HCT116 (cell line): ENCODE data around the gene MXD3. TPM values are rescaled to one million over a fixed set of nuclear protein-coding genes. Genes with fewer than 3 reads are reported as not detected.

Source experiments
- ATAC-seq: fragments of 200-7000 bp; cut with Tn5 transposase; 2 replicates; pipeline ENCODE4 v1.9.1; 2020; ENCODE audit warnings: mild to moderate bottlenecking, moderate library complexity
- BruUV-seq: library from RNA; stranded (reverse); fragments of 400-500 nt; replicated peaks from 2 replicates; lab custom pipeline; 2021; lab: Mats Ljungman, UMichigan
- CTCF ChIA-PET: fragments of 300-600 bp; sonication (Branson Sonifier 250); formaldehyde crosslinking; loops from one replicate; lab custom pipeline; 2021; ENCODE audit warnings: antibody characterized with exemption; lab: Charles Lee
- POLR2A ChIA-PET: fragments of 300-600, 350-600 bp; sonication (Branson Sonifier 250); formaldehyde crosslinking; loops from one replicate; lab custom pipeline; 2021; ENCODE audit warnings: antibody characterized with exemption; lab: Charles Lee
- RAD21 ChIA-PET, 2 experiments: fragments of 300-600 bp; sonication (Branson Sonifier 250); formaldehyde crosslinking; loops; one replicate each; lab custom pipeline; 2023; ENCODE audit warnings: low total read pairs in 2 of 2; ENCODE audit not compliant: uncharacterized antibody in 2 of 2, unreplicated experiment in 2 of 2, low non-redundant PET in 1 of 2; lab: Charles Lee
- DNase-seq: peaks from one replicate; pipeline ENCODE4 v3.0.0-alpha.2; 2010; ENCODE audit warnings: low read depth, low spot score
- H2AFZ ChIP-seq: fragments of 200-600 bp; shearing (Covaris generic), sonication (generic); 2 replicates; pipeline ENCODE4 v1.6.1; 2017; ENCODE audit warnings: low read depth, mixed run types, mixed read lengths, antibody characterized with exemption, low read length; ENCODE audit not compliant: poor library complexity, severe bottlenecking
- H3K27ac ChIP-seq: 2 replicates; pipeline ENCODE4 v1.5.1; 2012; ENCODE audit warnings: low read depth, low read length
- H3K27me3 ChIP-seq: fragments of 200-600 bp; sonication (generic); 2 replicates; pipeline ENCODE4 v1.6.1; 2016; ENCODE audit warnings: mixed run types, low read length, mixed read lengths; ENCODE audit not compliant: insufficient read depth
- H3K36me3 ChIP-seq, 2 experiments: fragments of 200-500 bp in 1 of 2; fragments of 200-600 bp in 1 of 2; sonication (Bioruptor generic) in 1 of 2; sonication (generic) in 1 of 2; 2 replicates each; pipeline versions ENCODE4 v1.5.1 to v1.6.1; 2014 to 2016; ENCODE audit warnings: low read length in 2 of 2, inconsistent platforms in 1 of 2, mixed read lengths in 1 of 2, mixed run types in 1 of 2; ENCODE audit not compliant: insufficient read depth in 2 of 2, control insufficient read depth in 1 of 2
- H3K4me1 ChIP-seq, 2 experiments: fragments of 200-600 bp in 1 of 2; sonication (generic) in 1 of 2; 2 replicates each; pipeline versions ENCODE4 v1.5.1 to v1.6.1; 2012 to 2017; ENCODE audit warnings: low read length in 2 of 2, inconsistent platforms in 1 of 2, mild to moderate bottlenecking in 1 of 2, mixed read lengths in 1 of 2, mixed run types in 1 of 2, moderate library complexity in 1 of 2; ENCODE audit not compliant: insufficient read depth in 2 of 2, control insufficient read depth in 1 of 2
- H3K4me2 ChIP-seq: fragments of 200-600 bp; sonication (generic); 2 replicates; pipeline ENCODE4 v1.6.1; 2017; ENCODE audit warnings: mixed run types, low read length, mixed read lengths
- H3K4me3 ChIP-seq, 2 experiments: fragments of 200-600 bp in 1 of 2; sonication (generic) in 1 of 2; replicated peaks in 1 of 2; 2 replicates each; pipeline ENCODE4 v1.5.1; 2011 to 2016; ENCODE audit warnings: low read length in 2 of 2, control low read depth in 1 of 2, low read depth in 1 of 2, mild to moderate bottlenecking in 1 of 2, mixed read lengths in 1 of 2, mixed run types in 1 of 2
- H3K79me2 ChIP-seq: fragments of 200-600 bp; sonication (generic); 2 replicates; pipeline ENCODE4 v1.6.1; 2017; ENCODE audit warnings: mild to moderate bottlenecking, mixed run types, low read length, moderate library complexity, mixed read lengths; ENCODE audit not compliant: insufficient read depth
- H3K9ac ChIP-seq: fragments of 200-600 bp; sonication (generic); 2 replicates; pipeline ENCODE4 v1.6.1; 2016; ENCODE audit warnings: low read length, mixed read lengths
- H3K9me2 ChIP-seq: fragments of 200-600 bp; sonication (generic), shearing (Covaris generic); 2 replicates; pipeline ENCODE4 v1.6.1; 2017; ENCODE audit warnings: mixed run types, mild to moderate bottlenecking, moderate library complexity; ENCODE audit not compliant: insufficient read depth
- H3K9me3 ChIP-seq, 2 experiments: fragments of 200-500 bp in 1 of 2; fragments of 200-600 bp in 1 of 2; sonication (Bioruptor generic) in 1 of 2; sonication (generic) in 1 of 2; 2 replicates each; pipeline ENCODE4 v1.6.1; 2014 to 2017; ENCODE audit warnings: low read length in 2 of 2, mixed read lengths in 2 of 2, inconsistent platforms in 1 of 2, low read depth in 1 of 2, mild to moderate bottlenecking in 1 of 2, mixed run types in 1 of 2, moderate library complexity in 1 of 2; ENCODE audit not compliant: control insufficient read depth in 1 of 2, insufficient read depth in 1 of 2
- H4K20me1 ChIP-seq: fragments of 200-600 bp; sonication (generic), shearing (Covaris generic); 2 replicates; pipeline ENCODE4 v1.6.1; 2017; ENCODE audit warnings: mixed run types, mild to moderate bottlenecking, moderate library complexity; ENCODE audit not compliant: insufficient read depth
- ATF3 ChIP-seq: IDR thresholded peaks from 2 replicates; pipeline ENCODE4 v1.6.1; 2012
- CBX3 ChIP-seq: IDR thresholded peaks from 2 replicates; pipeline ENCODE4 v1.6.1; 2012; ENCODE audit warnings: low read depth
- CEBPB ChIP-seq: IDR thresholded peaks from 2 replicates; pipeline ENCODE4 v1.6.1; 2012; ENCODE audit warnings: low read depth
- CTCF ChIP-seq, 3 experiments: fragments of 200-600 bp in 1 of 3; sonication (generic) in 1 of 3; IDR thresholded peaks in 2 of 3; conservative IDR thresholded peaks in 1 of 3; 2 replicates each; pipeline ENCODE4 v1.5.1; 2012 to 2017; ENCODE audit warnings: low read depth in 2 of 3, low read length in 2 of 3, antibody characterized with exemption in 1 of 3, borderline replicate concordance in 1 of 3, control low read depth in 1 of 3, mild to moderate bottlenecking in 1 of 3, mixed read lengths in 1 of 3, mixed run types in 1 of 3, moderate library complexity in 1 of 3; ENCODE audit not compliant: insufficient read depth in 1 of 3
- EGR1 ChIP-seq: IDR thresholded peaks from 2 replicates; pipeline ENCODE4 v1.6.1; 2012; ENCODE audit warnings: low read depth
- ELF1 ChIP-seq: IDR thresholded peaks from 2 replicates; pipeline ENCODE4 v1.6.1; 2012; ENCODE audit warnings: low read depth, borderline replicate concordance
- FOSL1 ChIP-seq: IDR thresholded peaks from 2 replicates; pipeline ENCODE4 v1.6.1; 2012; ENCODE audit warnings: low read depth
- JUND ChIP-seq: IDR thresholded peaks from 2 replicates; pipeline ENCODE4 v1.6.1; 2012
- POLR2A ChIP-seq: IDR thresholded peaks from 2 replicates; pipeline ENCODE4 v1.7.0; 2011; ENCODE audit warnings: borderline replicate concordance; ENCODE audit not compliant: insufficient read depth, insufficient read length; ENCODE audit errors: extremely low read depth
- POLR2AphosphoS5 ChIP-seq: IDR thresholded peaks from 2 replicates; pipeline ENCODE4 v1.6.1; 2011; ENCODE audit warnings: mild to moderate bottlenecking, low read depth, low read length, moderate library complexity
- RAD21 ChIP-seq: IDR thresholded peaks from 2 replicates; pipeline ENCODE4 v1.6.1; 2012; ENCODE audit warnings: low read depth, mild to moderate bottlenecking
- REST ChIP-seq: IDR thresholded peaks from 2 replicates; pipeline ENCODE4 v1.6.1; 2012; ENCODE audit warnings: low read depth
- SIN3A ChIP-seq: IDR thresholded peaks from 2 replicates; pipeline ENCODE4 v1.6.1; 2012; ENCODE audit warnings: low read depth
- SP1 ChIP-seq: IDR thresholded peaks from 2 replicates; pipeline ENCODE4 v1.6.1; 2012; ENCODE audit warnings: low read depth
- SRF ChIP-seq: IDR thresholded peaks from 2 replicates; pipeline ENCODE4 v1.6.1; 2012; ENCODE audit warnings: low read depth
- TCF7L2 ChIP-seq: IDR thresholded peaks from 2 replicates; pipeline ENCODE4 v1.7.0; 2011; ENCODE audit warnings: borderline replicate concordance, inconsistent platforms; ENCODE audit not compliant: insufficient read depth, insufficient read length; ENCODE audit errors: extremely low read depth
- YY1 ChIP-seq: IDR thresholded peaks from 2 replicates; pipeline ENCODE4 v1.6.1; 2011; ENCODE audit warnings: low read length, low read depth, moderate library complexity, mild to moderate bottlenecking; ENCODE audit not compliant: insufficient replicate concordance; ENCODE audit errors: extremely low read depth
- ZBTB33 ChIP-seq: IDR thresholded peaks from 2 replicates; pipeline ENCODE4 v1.6.1; 2011; ENCODE audit warnings: mild to moderate bottlenecking, low read length, moderate library complexity; ENCODE audit not compliant: insufficient replicate concordance; ENCODE audit errors: extremely low read depth
- ZFX ChIP-seq: fragments of 450-650 bp; IDR thresholded peaks from 2 replicates; pipeline ENCODE4 v1.6.1; 2017
- intact Hi-C: fragments of 100-400 bp; cut with micrococcal nuclease; formaldehyde crosslinking; loops from 2 replicates; pipeline ENCODE4 v1.10.0; 2022
- total RNA-seq: library from RNA; stranded (reverse); gene quantifications from one replicate; pipeline ENCODE4 v1.2.1, GENCODE V29; 2021; ENCODE audit not compliant: unreplicated experiment

MXD3 gene
- total RNA-seq, 1 experiment from 2014 or later = 37.6 TPM

GRCh38 chr5:177343777-177344176 is 32.1 kb upstream of the MXD3 start:
- Histone ChIP-seq H3K27ac (no peak overlapping the region), H3K4me2 (no peak overlapping the region), H3K27me3 (no peaks in the 10 kb centered on the region), H3K4me1 (no peaks in the 10 kb centered on the region), H3K9me3 (no peaks in the 10 kb centered on the region), H4K20me1 (peaks cover 3% of the 10 kb centered on the region; the same call in 1 of the 2 replicates), H3K36me3 (peaks cover 10 to 18% of the 10 kb centered on the region in 2 experiments; a peak in 3 of 4 replicates), H3K4me3 (no peak overlapping the region), H2AFZ (no peak overlapping the region), H3K9me2 (no peaks in the 10 kb centered on the region), H3K9ac (no peak overlapping the region), H3K79me2 (peaks cover 85% of the 10 kb centered on the region)
- intact Hi-C loops = no loop called here
- no TSS peak for BruUV-seq
- POLR2A ChIA-PET = interaction anchor here (0.7 kb wide), 1 partner anchor 257 kb away, joined by 3 read pairs; the partner anchor contains the start of gene FGFR4
- ATAC-seq (no peak), DNase-seq (no peak)
- RAD21 ChIA-PET = no interaction called here
- CTCF ChIA-PET = no interaction called here
- TF ChIP-seq REST (no peak), YY1 (no peak), ELF1 (no peak), JUND (no peak), ZBTB33 (no peak), SRF (no peak), ZFX (no peak), POLR2AphosphoS5 (no peak), POLR2A (no peak), SIN3A (no peak), CBX3 (no peak), ATF3 (no peak), TCF7L2 (no peak), EGR1 (no peak), CTCF (IDR thresholded peaks at IDR 0.05 in 2 of 3, conservative IDR thresholded peaks at IDR 0.05 in 1 of 3; ENCODE audit: borderline replicate concordance in 1 of 3, insufficient read depth in 1 of 3, low read depth in 2 of 3, low read length in 2 of 3) (no peak), FOSL1 (no peak), CEBPB (no peak), RAD21 (no peak), SP1 (no peak)
